Endothelial cell of umbilical vein (primary cell): ENCODE measurements around the gene DRD4. TPM values are rescaled to one million over a fixed set of nuclear protein-coding genes. Genes with fewer than 3 reads are reported as not detected.

Experiments used
- BruUV-seq: library from RNA; stranded (reverse); fragments of 400-500 nt; replicated peaks from 2 replicates; lab custom pipeline; 2021; lab: Mats Ljungman, UMichigan
- CTCF ChIA-PET: fragments of 300-600, 350-600 bp; sonication (Branson Sonifier 250); formaldehyde crosslinking; loops from one replicate; lab custom pipeline; 2021; ENCODE audit warnings: antibody characterized with exemption, inconsistent platforms; lab: Charles Lee
- POLR2A ChIA-PET: fragments of 300-600, 350-600 bp; sonication (Branson Sonifier 250); formaldehyde crosslinking; loops from one replicate; lab custom pipeline; 2021; ENCODE audit warnings: antibody characterized with exemption, inconsistent platforms; lab: Charles Lee
- DNase-seq: peaks from one replicate; pipeline ENCODE4 v3.0.0-alpha.2; 2011; ENCODE audit warnings: low read depth, low spot score
- FAIRE-seq: peaks from 2 replicates; lab custom pipeline; 2011; peaks lifted over from hg19 to GRCh38; lab: Jason Lieb, UNC
- H2AFZ ChIP-seq: 2 replicates; pipeline ENCODE4 v1.6.0; 2012; ENCODE audit warnings: low read depth, low read length, control low read depth, inconsistent platforms
- H3K27ac ChIP-seq: 2 replicates; pipeline ENCODE4 v1.5.1; 2011; ENCODE audit warnings: low read depth, mild to moderate bottlenecking, control low read depth, low read length, moderate library complexity; ENCODE audit not compliant: insufficient read depth
- H3K27me3 ChIP-seq, 2 experiments: 2 replicates each; pipeline versions ENCODE4 v1.6.0 to v1.6.1; 2011; ENCODE audit warnings: low read length in 2 of 2, mixed read lengths in 1 of 2; ENCODE audit not compliant: control insufficient read depth in 2 of 2, insufficient read depth in 2 of 2
- H3K36me3 ChIP-seq, 2 experiments: 2 replicates in 1 of 2; 3 replicates in 1 of 2; pipeline ENCODE4 v1.5.1; 2011; ENCODE audit warnings: low read length in 2 of 2, mild to moderate bottlenecking in 1 of 2, moderate library complexity in 1 of 2; ENCODE audit not compliant: control insufficient read depth in 2 of 2, insufficient read depth in 2 of 2; ENCODE audit errors: extremely low read depth in 1 of 2
- H3K4me1 ChIP-seq: 3 replicates; pipeline ENCODE4 v1.5.1; 2011; ENCODE audit warnings: mild to moderate bottlenecking, low read length; ENCODE audit not compliant: control insufficient read depth, insufficient read depth; ENCODE audit errors: extremely low read depth
- H3K4me2 ChIP-seq: 2 replicates; pipeline ENCODE4 v1.6.1; 2011; ENCODE audit warnings: low read length, control low read depth, mixed read lengths; ENCODE audit not compliant: insufficient read depth
- H3K4me3 ChIP-seq, 3 experiments: fragments of 200-600 bp in 1 of 3; sonication (generic), shearing (Covaris generic) in 1 of 3; replicated peaks in 1 of 3; 2 replicates each; pipeline ENCODE4 v1.5.1; 2011 to 2016; ENCODE audit warnings: control low read depth in 3 of 3, low read length in 3 of 3, mild to moderate bottlenecking in 2 of 3, inconsistent platforms in 1 of 3, low read depth in 1 of 3, moderate library complexity in 1 of 3; ENCODE audit not compliant: insufficient read depth in 1 of 3
- H3K79me2 ChIP-seq: 2 replicates; pipeline ENCODE4 v1.6.0; 2012; ENCODE audit warnings: low read length, inconsistent platforms; ENCODE audit not compliant: control insufficient read depth, insufficient read depth
- H3K9ac ChIP-seq: replicated peaks from 2 replicates; pipeline ENCODE3; 2011; ENCODE audit warnings: low read length, control low read depth; ENCODE audit not compliant: insufficient read depth; ENCODE audit errors: extremely low read depth
- H3K9me1 ChIP-seq: replicated peaks from 3 replicates; pipeline ENCODE4 v1.6.0; 2011; ENCODE audit warnings: mild to moderate bottlenecking, low read length; ENCODE audit not compliant: control insufficient read depth, insufficient read depth; ENCODE audit errors: extremely low read depth
- H3K9me3 ChIP-seq: replicated peaks from 2 replicates; pipeline ENCODE4 v1.5.1; 2012; ENCODE audit warnings: low read length, inconsistent platforms; ENCODE audit not compliant: control insufficient read depth, insufficient read depth
- H4K20me1 ChIP-seq: replicated peaks from 2 replicates; pipeline ENCODE3; 2011; ENCODE audit warnings: mild to moderate bottlenecking, low read length; ENCODE audit not compliant: control insufficient read depth, insufficient read depth; ENCODE audit errors: extremely low read depth
- CTCF ChIP-seq, 2 donors: IDR thresholded peaks; 1 replicate in 1 of 2; 2 replicates in 1 of 2; pipeline ENCODE4 v1.5.1; 2011; ENCODE audit warnings: low read length in 2 of 2, mild to moderate bottlenecking in 2 of 2, moderate library complexity in 2 of 2, control low read depth in 1 of 2, inconsistent platforms in 1 of 2, low read depth in 1 of 2; ENCODE audit not compliant: insufficient read depth in 1 of 2; ENCODE audit errors: extremely low read depth in 1 of 2
- EZH2 ChIP-seq: IDR thresholded peaks from 2 replicates; pipeline ENCODE4 v1.6.1; 2012; ENCODE audit warnings: borderline replicate concordance, low read depth, mild to moderate bottlenecking, moderate library complexity, low read length, inconsistent platforms; ENCODE audit not compliant: severe bottlenecking
- FOS ChIP-seq: IDR thresholded peaks from 2 replicates; pipeline ENCODE4 v1.6.1; 2011; ENCODE audit warnings: mild to moderate bottlenecking, low read length, moderate library complexity, borderline replicate concordance; ENCODE audit not compliant: insufficient read depth
- GATA2 ChIP-seq: IDR thresholded peaks from 2 replicates; pipeline ENCODE4 v1.7.0; 2011; ENCODE audit warnings: low read depth, mild to moderate bottlenecking, moderate library complexity, mixed read lengths, low read length; ENCODE audit not compliant: insufficient read length, insufficient read depth
- JUN ChIP-seq: IDR thresholded peaks from 2 replicates; pipeline ENCODE4 v1.6.1; 2011; ENCODE audit warnings: borderline replicate concordance, low read depth; ENCODE audit not compliant: insufficient read length, insufficient read depth
- MAX ChIP-seq: IDR thresholded peaks from 2 replicates; pipeline ENCODE4 v1.6.1; 2011; ENCODE audit not compliant: insufficient read depth, insufficient read length
- MYC ChIP-seq: IDR thresholded peaks from one replicate; pipeline ENCODE4 v1.6.1; 2011; ENCODE audit warnings: mild to moderate bottlenecking, low read depth, low read length
- POLR2A ChIP-seq: IDR thresholded peaks from 2 replicates; pipeline ENCODE4 v1.6.1; 2012; ENCODE audit warnings: low read depth, mild to moderate bottlenecking, control low read depth, low read length
- POLR2AphosphoS5 ChIP-seq: IDR thresholded peaks from 2 replicates; pipeline ENCODE4 v1.6.1; 2012; ENCODE audit warnings: low read depth, mild to moderate bottlenecking, control low read depth, low read length, moderate library complexity; ENCODE audit not compliant: insufficient read depth
- dilution Hi-C: fragments of 300-500 bp; cut with MboI; formaldehyde crosslinking; loops from one replicate; pipeline ENCODE4 v1.15.0; 2019; ENCODE audit warnings: low sequenced_read_pairs; ENCODE audit not compliant: extremely low pct_ligation_motif_present
- intact Hi-C: fragments of 100-400 bp; cut with micrococcal nuclease; formaldehyde crosslinking; loops from one replicate; pipeline ENCODE4 v1.10.0; 2022
- polyA plus RNA-seq, 4 experiments: library from polyadenylated mRNA; depleted of rRNA in 3 of 4; stranded (reverse) in 3 of 4; unstranded in 1 of 4; fragments of >200 nt; gene quantifications; 2 replicates each; pipeline versions ENCODE4 v1.2.1 to v1.2.3, GENCODE V29; 2011 to 2012; ENCODE audit warnings: missing spikeins in 1 of 4
- total RNA-seq: library from RNA; stranded (reverse); gene quantifications from 2 replicates; pipeline ENCODE4 v1.2.3, GENCODE V29; 2021

Gene DRD4
- total and polyA plus RNA-seq, 2 donors (not counting 3 experiments of a cell fraction or from before 2014, with no cell fraction given), result 0.24 TPM; not detected in 1

GRCh38 chr11:587546-587945 is 49.5 kb upstream of the DRD4 start:
- no peaks in the 10 kb centered on the region for H3K9me1 ChIP-seq
- no peak for FAIRE-seq
- TF ChIP-seq CTCF (IDR thresholded peaks at IDR 0.05; ENCODE audit: extremely low read depth in 1 of 2, insufficient read depth in 1 of 2, low read depth in 1 of 2, low read length in 2 of 2), result no peak
- TF ChIP-seq POLR2A, result no peak
- TF ChIP-seq MAX, result no peak
- no peak for TF ChIP-seq MYC
- no peak for TF ChIP-seq JUN
- TF ChIP-seq GATA2, result no peak
- no peak for TF ChIP-seq EZH2
- no peak for TF ChIP-seq FOS
- no peak for TF ChIP-seq POLR2AphosphoS5
- no peaks in the 10 kb centered on the region for H3K9me3 ChIP-seq
- intact Hi-C loops (no loop called here), dilution Hi-C loops (no loop called here)
- no peaks in the 10 kb centered on the region for H4K20me1 ChIP-seq
- no peak overlapping the region for H3K9ac ChIP-seq
- no peak overlapping the region for H3K4me3 ChIP-seq
- peaks cover 17% of the 10 kb centered on the region for H3K79me2 ChIP-seq
- H3K27ac ChIP-seq, result peak overlapping the region; percentile 66
- no peak overlapping the region for H3K4me2 ChIP-seq
- H3K4me1 ChIP-seq, result peaks cover 11% of the 10 kb centered on the region
- no peak overlapping the region for H2AFZ ChIP-seq
- CTCF ChIA-PET, result no interaction called here
- no peak for DNase-seq
- no peaks in the 10 kb centered on the region for H3K27me3 ChIP-seq
- peaks cover 6 to 33% of the 10 kb centered on the region in 2 experiments for H3K36me3 ChIP-seq
- POLR2A ChIA-PET, result no interaction called here
- BruUV-seq, result no TSS peak
